HG03196 (cell line): Measurements from ENCODE around the gene XPR1.
"Not testable (repeated sequence)": the region's sequence is repeated elsewhere in the genome, so short reads cannot be mapped to it uniquely, and the experiment has no call there.

Source experiments
- ATAC-seq: cut with Tn5 transposase; IDR thresholded peaks from one replicate; pipeline ENCODE4 v1.9.1; 2021; ENCODE audit not compliant: unreplicated experiment

Gene XPR1

DNA sequence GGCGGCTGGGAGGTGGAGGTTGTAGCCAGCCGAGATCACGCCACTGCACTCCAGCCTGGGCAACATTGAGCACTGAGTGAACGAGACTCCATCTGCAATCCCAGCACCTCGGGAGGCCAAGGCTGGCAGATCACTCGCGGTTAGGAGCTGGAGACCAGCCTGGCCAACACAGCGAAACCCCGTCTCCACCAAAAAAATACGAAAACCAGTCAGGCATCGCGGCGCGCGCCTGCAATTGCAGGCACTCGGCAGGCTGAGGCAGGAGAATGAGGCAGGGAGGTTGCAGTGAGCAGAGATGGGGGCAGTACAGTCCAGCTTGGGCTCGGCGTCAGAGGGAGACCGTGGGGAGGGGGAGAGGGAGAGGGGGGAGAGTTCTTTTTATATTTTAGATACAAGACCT is 79.4 kb downstream of the XPR1 start:
- not testable (repeated sequence) for ATAC-seq

DNA sequence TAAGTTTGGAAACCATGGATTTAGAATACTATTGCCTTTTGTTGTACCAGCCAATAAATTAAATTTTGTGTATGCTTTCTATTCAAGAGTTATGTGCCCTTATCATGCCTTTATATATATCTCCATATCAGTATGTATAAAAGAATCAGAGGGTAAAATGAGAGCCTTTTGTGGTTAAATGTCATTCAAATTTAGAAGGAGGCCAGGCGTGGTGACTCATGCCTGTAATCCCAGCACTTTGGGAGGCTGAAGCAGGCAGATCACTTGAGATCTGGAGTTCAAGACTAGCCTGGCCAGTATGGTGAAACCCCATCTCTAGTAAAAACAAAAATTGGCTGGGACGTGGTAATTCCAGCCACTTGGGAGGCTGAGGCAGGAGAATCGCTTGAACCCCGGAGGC is 88.9 kb downstream of the XPR1 start:
- ATAC-seq: no peak

DNA sequence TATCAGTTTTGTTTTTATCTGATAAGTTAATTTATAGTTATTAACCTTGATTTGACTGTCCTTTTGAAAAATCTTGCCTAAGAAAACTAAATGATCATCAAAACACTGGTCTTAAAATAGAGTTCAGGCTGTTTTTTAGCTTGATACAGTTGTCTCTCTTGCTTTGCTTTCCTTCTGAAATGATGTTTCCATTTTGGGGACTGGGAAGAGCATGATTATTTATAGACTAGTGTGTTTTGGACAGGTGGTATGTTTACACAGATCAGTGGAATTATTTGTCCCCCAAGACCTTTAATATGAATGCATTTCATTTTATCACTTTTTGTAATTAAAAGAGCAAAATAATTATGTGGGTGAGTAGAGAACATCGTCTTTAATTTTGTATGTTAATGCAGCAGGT is 90.8 kb downstream of the XPR1 start:
- no peak for ATAC-seq

DNA sequence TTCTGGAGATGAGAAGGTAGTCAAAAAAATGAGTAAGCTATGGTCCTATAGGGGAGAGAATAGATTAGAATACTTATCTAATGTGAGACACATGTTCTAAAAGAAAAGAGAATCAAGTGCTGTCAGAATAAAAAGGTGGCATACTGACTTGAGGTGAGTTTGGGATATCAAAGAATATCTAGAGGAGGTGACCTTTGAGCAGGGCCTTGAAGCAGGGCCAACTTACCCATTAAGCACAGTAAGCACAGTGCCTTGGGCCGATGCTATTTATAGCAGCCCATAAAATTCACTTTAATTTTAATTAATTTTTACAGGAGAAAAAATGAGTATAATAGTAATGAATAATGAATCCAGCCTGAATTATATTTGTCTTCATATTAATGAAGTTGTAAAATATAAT is 92.2 kb downstream of the XPR1 start:
- no peak for ATAC-seq

DNA sequence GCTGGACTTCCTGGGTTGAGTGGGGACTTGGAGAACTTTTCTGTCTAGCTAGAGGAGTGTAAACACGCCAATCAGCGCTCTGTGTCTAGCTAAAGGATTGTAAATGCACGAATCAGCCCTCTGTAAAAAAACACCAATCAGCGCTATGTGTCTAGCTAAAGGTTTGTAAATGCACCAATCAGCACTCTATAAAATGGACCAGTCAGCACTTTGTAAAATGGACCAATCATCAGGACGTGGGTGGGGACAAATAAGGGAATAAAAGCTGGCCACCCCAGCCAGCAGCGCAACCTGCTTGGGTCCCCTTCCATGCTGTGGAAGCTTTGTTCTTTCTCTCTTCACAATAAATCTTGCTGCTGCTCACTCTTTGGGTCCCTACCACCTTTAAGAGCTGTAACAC is 94.2 kb downstream of the XPR1 start:
- ATAC-seq: not testable (repeated sequence)

DNA sequence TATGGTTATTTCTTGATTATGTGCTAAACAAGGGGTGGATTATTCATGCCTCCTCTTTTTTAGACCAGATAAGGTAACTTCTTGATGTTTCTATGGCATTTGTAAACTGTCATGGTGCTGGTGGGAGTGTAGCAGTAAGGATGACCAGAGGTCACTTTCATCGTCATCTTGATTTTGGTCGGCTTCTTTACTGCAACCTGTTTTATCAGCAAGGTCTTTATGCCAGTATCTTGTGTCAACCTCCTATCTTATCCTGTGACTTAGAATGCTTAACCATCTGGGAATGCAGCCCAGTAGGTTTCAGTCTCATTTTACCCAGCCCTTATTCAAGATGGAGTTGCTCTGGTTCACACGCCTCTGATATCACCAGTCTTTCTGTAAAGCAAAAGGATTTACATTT is 95.9 kb downstream of the XPR1 start:
- not testable (repeated sequence) for ATAC-seq

DNA sequence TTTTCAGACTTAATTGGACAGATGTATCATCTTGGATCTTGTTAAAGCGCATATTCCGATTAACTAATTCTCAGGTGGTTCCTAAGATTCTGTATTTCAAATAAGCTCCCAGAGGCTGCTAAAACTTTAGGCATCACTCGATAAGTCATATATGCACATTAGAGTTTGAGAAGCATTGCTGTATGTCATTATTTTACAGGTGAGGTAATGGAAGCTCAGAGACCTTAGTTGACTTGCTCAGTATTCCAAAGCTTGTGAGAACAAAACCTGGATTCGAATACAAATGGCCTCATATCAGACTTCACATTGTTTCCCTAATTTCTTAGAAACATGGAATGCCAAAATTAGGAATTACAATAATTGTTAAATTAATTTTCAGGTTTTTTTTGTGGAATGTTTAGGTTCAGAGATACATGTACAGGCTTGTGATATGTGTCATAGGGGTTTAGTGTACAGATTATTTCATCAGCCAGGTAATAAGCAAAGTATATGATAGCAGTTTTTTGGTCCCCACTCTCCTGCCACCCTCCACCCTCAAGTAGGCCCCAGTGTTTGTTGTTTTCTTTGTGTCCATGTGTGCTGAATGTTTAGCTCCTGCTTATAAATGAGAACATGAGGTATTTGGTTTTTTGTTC is 96.8 kb downstream of the XPR1 start:
- no peak for ATAC-seq

DNA sequence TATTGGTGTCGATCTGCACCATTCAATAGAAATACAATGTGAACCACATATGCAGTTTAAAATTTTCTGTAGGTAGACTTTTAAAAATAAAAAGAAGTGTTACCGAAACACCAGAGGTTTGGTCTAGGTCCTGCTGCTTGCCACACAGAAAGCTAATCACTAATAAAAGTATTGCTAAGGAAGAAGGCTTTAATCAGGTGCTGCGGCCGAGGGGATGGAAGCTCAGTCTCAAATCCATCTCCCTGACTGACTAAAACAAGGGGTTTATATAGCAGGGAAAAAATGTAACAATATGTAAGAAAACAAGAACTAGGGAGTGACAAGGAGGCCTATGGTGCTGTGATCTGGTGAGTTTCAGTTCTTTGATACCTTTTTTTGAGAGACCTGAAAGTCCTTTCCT is 99.3 kb downstream of the XPR1 start:
- ATAC-seq: no peak

DNA sequence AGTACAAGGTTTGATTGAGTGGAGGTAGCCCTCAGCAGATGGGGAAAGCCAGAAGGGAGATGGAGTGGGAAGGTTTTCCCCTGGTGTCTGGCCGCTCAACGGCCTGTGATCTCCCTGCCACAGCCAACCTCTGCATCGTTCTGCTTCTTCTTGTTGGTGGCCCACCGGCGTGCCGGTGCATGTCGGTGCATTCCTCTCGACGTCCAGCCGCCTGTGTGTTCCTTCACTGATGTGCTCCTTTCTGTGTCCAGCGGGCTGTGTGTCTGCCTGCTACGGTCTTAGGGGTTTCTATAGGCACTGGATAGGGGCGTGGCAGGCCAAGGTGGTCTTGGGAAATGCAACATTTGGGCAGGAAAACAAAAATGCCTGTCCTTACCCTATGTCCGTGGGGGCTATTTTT is 101.0 kb downstream of the XPR1 start:
- no peak for ATAC-seq

DNA sequence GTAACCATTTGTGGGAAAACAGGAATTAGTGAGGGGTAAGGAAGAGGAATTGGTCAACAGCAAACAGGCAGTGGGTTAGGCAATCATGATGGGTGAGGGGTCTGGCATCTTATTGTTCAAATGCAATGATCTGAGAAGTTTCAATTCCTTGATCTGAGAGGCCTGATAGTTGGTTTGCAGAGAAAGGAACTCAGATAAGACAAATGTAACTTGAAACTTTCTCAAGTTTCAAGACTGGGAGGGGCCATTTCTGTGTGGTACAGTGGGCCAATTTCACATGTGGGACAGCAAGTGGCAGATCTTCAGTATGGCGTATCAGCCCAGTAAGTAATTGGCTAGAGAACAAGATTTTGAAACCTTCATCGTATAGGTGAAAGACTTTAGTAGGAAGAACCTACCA is 102.5 kb downstream of the XPR1 start:
- no peak for ATAC-seq

DNA sequence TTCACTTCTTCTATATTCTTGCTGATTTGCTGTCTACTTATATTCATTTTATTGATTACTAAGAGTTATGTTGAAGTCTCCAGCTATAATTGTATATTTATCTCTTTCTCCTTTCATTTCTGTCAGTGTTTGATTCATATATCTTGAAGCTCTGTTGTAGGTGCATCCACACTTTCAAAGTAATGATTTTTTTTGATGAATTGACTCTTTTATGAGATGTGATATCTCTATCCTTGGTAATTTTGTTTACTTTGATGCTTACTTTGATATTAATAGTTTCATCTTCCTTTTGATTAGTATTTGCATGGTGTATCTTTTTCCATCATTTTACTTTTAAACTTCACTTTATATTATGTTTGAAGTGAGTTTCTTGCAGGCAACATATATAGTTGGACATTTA is 110.8 kb downstream of the XPR1 start:
- no peak for ATAC-seq

DNA sequence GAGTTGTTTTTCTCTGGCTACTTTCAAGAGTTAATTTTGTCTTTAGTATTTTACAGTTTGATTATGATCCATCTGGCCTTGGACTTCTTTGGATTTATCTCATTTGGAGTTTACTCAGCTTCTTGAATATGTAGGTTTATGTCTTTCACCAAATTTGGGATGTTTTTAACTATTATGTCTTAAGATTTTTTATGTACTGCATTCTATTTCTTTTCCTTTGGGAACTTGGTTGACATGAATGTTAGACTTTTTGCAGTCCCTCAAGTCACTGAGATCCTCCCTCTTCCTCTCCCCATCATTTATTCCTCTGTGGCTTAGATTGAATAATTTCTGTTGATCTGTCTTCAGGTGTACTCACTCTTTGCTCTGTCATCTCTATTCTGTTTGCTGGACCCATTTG is 112.0 kb downstream of the XPR1 start:
- no peak for ATAC-seq

DNA sequence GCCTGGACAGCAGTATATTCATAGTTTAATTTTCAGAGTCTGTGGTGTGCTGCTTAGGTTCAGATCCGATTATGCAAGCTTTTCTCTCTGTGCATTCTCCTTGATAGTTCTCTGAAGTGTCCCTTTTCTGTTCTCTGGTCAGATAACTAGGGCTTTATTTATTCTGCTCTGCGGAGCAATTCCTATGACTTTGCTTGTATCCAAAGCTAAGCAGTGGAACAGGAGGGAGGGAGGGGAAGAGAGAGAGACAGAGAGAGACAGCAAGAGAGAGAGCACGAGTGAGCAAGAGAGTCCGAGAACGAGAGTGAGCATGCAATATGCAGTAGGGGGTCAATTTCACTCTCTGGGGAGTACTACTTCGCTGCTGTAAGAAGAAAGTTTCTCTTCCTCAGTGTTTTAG is 113.3 kb downstream of the XPR1 start:
- ATAC-seq: no peak

DNA sequence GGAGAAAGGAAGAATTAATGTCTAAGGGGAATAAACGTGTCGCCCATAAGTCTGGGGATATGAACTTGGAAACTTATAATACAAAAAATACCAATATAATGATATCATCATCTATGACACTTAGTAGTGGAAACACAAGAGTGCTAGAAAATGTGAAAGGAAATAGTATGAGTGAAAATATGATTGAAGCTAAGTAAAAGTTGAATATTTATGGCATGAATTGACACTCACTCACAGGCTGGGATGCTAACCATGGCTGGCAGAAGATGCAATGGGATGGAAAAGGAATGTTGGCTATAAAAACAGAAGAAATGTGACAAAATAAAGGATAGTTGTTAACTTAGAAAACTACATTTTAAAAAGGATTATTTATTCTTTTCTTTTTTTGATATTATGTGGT is 120.1 kb downstream of the XPR1 start:
- ATAC-seq: no peak

DNA sequence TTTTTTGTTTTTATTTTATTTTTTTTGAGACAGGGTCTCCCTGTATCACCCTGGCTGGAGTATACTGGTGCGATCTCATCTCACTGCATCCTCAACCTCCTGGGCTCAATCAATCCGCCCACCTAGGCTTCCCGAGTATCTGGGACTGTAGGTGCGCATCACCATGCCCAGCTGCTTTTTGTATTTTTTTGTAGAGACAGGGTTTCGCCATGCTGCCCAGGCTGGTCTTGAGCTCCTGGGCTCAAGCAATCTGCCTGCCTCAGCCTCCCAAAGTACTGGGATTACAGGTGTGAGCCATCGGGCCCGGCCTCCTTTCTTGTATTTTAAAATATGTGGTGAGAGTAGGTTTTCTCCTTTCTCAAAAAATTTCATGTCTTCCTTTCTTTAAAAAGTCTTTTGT is 122.6 kb downstream of the XPR1 start:
- ATAC-seq: no peak

DNA sequence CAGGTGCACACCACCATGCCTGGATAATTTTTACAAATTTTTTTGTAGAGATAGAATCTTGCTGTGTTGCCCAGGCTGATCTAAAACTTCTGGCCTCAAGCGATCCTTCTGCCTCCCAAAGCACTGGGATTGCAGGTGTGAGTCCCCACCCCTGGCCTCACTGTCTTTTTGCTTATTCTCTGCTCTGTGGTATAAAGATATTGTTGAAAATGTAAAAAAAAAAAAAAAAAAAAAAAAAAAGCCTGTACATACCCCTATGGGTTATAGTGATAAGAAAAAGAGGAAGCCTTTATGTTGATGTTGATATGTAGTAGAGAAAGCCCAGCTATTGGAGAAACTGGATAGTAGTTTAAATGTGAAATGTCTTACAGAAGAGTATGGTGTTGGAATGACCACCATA is 125.8 kb downstream of the XPR1 start:
- ATAC-seq: no peak

DNA sequence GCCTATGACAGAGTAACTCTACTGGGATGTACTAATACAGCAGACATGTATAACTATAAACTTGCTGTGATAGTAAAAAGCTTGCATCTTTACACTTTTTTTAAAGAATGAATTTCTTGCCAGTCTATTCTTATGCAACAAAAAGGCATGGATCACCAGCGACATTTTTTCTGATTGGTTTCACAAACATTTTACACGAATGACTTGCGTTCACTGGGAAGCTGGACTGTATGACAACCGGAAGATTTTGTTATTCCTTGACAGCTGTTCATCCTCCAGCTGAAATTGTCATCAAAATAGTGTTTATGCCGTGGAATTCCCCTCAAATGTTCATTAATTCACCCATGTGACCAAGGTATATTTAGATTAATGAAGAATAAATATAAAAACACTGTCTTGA is 131.0 kb downstream of the XPR1 start:
- no peak for ATAC-seq

DNA sequence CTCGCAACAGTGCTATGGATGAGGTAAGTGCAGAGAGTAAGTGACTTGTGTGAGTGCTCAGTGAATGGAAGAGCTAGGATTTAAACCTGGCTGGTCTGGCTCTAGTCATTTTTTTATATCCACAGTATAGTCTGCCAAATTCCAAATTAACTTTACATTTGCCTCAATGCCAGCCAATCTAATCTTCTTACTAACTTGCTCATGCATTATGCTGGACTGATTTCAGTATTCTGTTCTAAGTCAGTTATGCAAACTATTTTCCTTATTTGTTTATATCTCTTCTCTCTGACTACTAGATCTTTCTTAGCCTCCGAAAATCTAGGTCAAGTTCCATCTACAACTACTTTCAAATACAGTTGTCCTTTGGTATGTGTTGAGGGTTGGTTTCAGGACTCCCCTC is 133.3 kb downstream of the XPR1 start:
- ATAC-seq: no peak

DNA sequence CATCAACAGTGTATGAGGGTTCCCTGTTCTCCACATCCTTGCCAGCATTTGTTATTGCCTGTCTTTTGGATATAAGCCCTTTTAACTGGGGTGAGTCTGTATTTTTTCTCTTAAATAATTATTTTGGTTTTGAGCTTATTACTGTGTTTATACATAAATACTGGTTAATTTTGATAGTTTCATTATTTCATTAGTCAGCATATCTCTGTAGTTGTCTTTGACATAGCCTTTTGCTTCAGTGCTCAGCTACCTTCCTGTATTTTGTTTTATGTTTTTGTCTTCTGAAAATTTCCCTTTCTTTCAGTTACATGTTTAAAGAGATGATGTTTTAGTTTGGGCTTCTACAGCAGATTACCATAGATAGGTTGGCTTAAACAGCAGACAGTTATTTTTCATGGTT is 138.1 kb downstream of the XPR1 start:
- no peak for ATAC-seq

DNA sequence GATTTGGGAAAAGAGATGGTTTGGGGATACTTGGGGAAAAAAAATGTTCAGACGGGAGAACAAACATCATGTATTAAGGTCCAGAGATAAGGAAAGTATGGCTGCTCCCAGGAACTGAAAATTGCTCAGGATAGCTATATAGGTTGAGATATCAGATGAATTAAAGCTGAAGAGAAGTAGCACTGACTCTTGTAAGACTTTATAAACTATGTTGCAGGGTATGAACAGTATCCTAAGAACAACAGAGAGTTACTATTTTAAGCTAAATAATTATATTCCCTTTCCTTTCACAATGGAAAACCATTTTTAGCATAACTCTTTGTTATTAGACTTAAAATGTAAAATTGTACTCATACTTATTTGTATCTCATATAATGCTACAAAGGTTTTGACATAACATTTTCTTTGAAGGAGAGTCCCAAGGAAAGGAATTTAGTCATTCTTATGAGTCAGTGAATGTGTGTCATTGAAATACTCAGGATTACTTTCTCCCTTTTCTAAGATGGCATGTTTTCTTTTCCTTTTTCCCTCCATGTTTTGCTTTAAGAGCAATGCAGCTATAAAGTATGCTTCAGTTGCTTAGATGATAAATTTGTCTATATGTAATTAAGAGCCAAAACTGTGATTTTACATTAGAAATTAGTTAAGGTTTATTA is 141.5 kb downstream of the XPR1 start:
- ATAC-seq: no peak

DNA sequence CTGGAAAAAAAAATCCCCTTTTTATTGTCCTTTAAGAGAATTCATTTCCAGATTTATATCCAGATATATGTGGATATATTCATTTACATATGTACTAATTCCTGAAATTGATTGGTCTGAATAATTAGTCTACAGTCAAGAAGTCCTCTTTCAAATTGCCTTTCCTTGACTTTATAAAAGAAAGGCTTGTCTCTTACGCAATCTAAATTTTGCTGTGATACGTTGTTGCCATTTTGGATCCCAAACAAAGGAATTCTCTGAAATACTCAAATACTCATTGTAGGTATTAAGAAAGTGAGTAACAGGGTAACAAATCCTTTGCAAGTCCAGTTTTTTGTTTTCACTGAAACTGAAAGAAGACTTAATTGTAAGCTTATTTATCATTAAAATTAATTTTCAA is 144.0 kb downstream of the XPR1 start:
- ATAC-seq: no peak

DNA sequence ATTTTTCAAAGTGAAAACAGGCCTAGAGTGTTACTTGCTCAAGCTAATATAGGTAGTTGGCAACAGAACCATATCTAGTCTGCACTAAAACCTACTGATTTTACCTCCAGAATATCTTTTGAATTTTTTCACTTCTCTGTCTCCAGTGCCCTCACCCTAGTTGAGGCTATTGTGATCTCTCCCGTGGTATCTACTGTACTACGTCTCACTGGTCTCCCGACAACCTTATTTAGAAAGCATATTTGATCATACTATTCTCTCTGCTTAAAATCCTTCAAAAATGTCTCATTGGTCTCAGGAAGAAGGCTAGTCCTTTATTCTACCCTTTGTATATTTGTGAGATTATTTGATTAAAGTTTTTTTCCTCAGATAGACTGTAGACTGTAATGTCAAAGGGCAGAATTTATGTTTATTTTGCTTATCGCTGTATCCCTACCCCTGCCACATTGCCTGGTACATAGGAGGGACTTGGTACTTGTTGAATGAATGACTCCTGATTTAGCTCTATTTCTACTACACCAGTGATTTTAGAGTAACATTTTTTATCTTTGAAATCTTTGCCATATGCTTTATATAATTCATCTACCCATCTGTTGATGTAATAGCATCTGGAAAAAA is 145.4 kb downstream of the XPR1 start:
- no peak for ATAC-seq
